H1 (cell line): ENCODE data around the gene MLKL. TPM values are rescaled to one million over a fixed set of nuclear protein-coding genes. Genes with fewer than 3 reads are reported as not detected.

Experiments
- MAFK ChIP-seq: IDR thresholded peaks from 2 replicates; pipeline ENCODE4 v1.6.1; 2012; ENCODE audit warnings: low read depth, mild to moderate bottlenecking, improper control_type of control experiment, low read length
- RBBP5 ChIP-seq: IDR thresholded peaks from 2 replicates; pipeline ENCODE4 v1.7.1; 2012; ENCODE audit warnings: low read depth, mild to moderate bottlenecking, inconsistent platforms, low read length, moderate library complexity, borderline replicate concordance
- TAF1 ChIP-seq: IDR thresholded peaks from 2 replicates; pipeline ENCODE4 v1.6.1; 2011; ENCODE audit warnings: mild to moderate bottlenecking, low read depth, low read length
- TAF7 ChIP-seq: optimal IDR thresholded peaks from 2 replicates; pipeline ENCODE3; 2011; ENCODE audit warnings: low read depth, mild to moderate bottlenecking, inconsistent platforms, low read length, moderate library complexity, borderline replicate concordance
- polyA plus RNA-seq, 7 experiments: library from polyadenylated mRNA; depleted of rRNA in 3 of 7; stranded (reverse) in 5 of 7; unstranded in 2 of 7; fragments of >200 nt in 5 of 7; fragments of 200-250 nt in 2 of 7; gene quantifications; 1 replicate in 5 of 7; 2 replicates in 1 of 7; 4 replicates in 1 of 7; pipeline versions ENCODE4 v1.2.1 to v1.2.3, GENCODE V29; 2011 to 2013; ENCODE audit warnings: missing spikeins in 2 of 7, mixed read lengths in 2 of 7
- total RNA-seq: library from RNA; stranded (reverse); fragmentation: NEBNext Ultra II Directional; extraction: Animal tissue kit (Norgen Biotek cat#: 25700); gene quantifications from 2 replicates; pipeline ENCODE4 v1.2.1, GENCODE V29; 2021
- TF ChIP-seq, protein P1 (sequence below): IDR thresholded peaks from 2 replicates; pipeline ENCODE4 v1.6.1; 2011; ENCODE audit warnings: low read length, improper control_type of control experiment

Gene MLKL
- total and polyA plus RNA-seq, 2 of the 8 experiments (the other 6 are each of a cell fraction or from before 2014, with no cell fraction given): 1.6 to 2.1 TPM

DNA sequence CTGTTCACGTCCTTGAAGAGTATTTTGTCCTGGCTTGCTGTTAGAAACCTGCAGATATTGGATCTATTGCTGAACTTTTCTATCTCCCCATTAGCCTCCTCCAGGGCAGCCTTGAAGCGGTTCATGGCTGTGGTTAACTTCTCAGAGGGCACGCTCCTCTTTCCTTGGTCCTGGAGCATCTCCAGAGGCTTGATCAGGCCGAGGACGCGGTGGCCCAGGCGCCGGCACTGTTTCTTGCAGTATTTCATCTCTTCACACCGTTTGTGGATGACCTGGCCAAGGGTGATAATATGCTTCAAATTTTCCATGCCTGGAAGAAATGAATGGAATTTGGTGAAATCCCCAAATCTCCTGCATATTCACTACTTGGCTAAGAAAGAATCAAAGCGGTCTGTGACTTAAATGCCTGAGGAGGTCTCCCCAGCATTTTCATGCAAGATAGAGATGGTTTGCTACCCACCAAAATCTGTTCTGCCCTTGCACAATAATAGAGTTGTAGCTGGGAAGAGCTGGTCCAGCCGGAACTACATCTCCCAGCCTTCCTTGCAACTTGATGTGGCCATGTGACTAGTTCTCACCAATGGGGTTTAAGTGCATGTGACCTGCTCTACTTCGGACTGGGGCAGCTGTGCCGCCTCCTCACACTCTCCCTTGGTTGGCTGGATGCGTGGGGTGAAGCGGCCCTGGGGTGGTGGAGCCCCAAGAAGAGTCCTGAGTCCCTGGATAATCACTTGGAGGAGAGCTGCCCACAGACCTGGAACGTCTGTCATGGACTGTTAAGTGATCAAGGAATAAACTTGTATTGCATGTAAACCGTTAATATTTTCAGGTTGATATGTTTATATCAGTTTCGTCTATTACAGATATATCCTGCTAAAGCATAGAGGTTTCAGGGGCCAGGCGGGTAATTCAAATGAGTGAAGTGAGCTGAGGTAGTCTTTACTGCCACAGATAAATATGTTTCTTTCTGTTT is 4.9 kb downstream of the MLKL start (continued):
- TF ChIP-seq, protein P1, sequence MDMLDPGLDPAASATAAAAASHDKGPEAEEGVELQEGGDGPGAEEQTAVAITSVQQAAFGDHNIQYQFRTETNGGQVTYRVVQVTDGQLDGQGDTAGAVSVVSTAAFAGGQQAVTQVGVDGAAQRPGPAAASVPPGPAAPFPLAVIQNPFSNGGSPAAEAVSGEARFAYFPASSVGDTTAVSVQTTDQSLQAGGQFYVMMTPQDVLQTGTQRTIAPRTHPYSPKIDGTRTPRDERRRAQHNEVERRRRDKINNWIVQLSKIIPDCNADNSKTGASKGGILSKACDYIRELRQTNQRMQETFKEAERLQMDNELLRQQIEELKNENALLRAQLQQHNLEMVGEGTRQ: peak; percentile 99
- TF ChIP-seq MAFK (no peak), TAF1 (peak; percentile 84), RBBP5 (no peak), TAF7 (no peak)
